Glutamatergic neuron (in vitro differentiated cells): Measurements from ENCODE around the gene GSS. TPM values are rescaled to one million over a fixed set of nuclear protein-coding genes. Genes with fewer than 3 reads are reported as not detected.
"Not testable (repeated sequence)": the region's sequence is repeated elsewhere in the genome, so short reads cannot be mapped to it uniquely, and the experiment has no call there.

Experiments used
- DNase-seq: peaks from one replicate; pipeline ENCODE4 v3.0.0; 2022
- H3K27ac Mint-ChIP-seq: one replicate; pipeline ENCODE4 v1.8.0; 2020; ENCODE audit warnings: mild to moderate bottlenecking, mixed read lengths, inconsistent platforms; ENCODE audit not compliant: unreplicated experiment
- H3K27me3 Mint-ChIP-seq: one replicate; pipeline ENCODE4 v1.8.0; 2020; ENCODE audit warnings: mild to moderate bottlenecking, moderate library complexity, mixed read lengths, inconsistent platforms; ENCODE audit not compliant: unreplicated experiment
- H3K36me3 Mint-ChIP-seq: one replicate; pipeline ENCODE4 v1.8.0; 2020; ENCODE audit warnings: mild to moderate bottlenecking, mixed read lengths, inconsistent platforms; ENCODE audit not compliant: unreplicated experiment
- H3K4me1 Mint-ChIP-seq: one replicate; pipeline ENCODE4 v1.8.0; 2020; ENCODE audit warnings: mild to moderate bottlenecking, low read depth, mixed read lengths, inconsistent platforms; ENCODE audit not compliant: unreplicated experiment
- H3K4me3 Mint-ChIP-seq: one replicate; pipeline ENCODE4 v1.8.0; 2020; ENCODE audit warnings: mild to moderate bottlenecking, mixed read lengths, inconsistent platforms; ENCODE audit not compliant: unreplicated experiment
- H3K9me3 Mint-ChIP-seq: one replicate; pipeline ENCODE4 v1.8.0; 2020; ENCODE audit warnings: mild to moderate bottlenecking, moderate library complexity, mixed read lengths, inconsistent platforms; ENCODE audit not compliant: unreplicated experiment
- CTCF ChIP-seq: fragments of 200-600 bp; sonication (generic); IDR thresholded peaks from one replicate; pipeline ENCODE4 v1.5.0; 2021; ENCODE audit not compliant: partially characterized antibody, unreplicated experiment
- total RNA-seq: library from RNA; stranded (reverse); fragmentation: NEBNext Ultra II Directional; extraction: Animal tissue kit (Norgen Biotek cat#: 25700); gene quantifications from one replicate; pipeline ENCODE4 v1.2.1, GENCODE V29; 2021; ENCODE audit not compliant: unreplicated experiment

GSS gene
- total RNA-seq, 1 donor from 2014 or later, result 28.2 TPM

- H3K4me1 Mint-ChIP-seq, result no peaks in the 10 kb centered on the region
- no peak overlapping the region for H3K27ac Mint-ChIP-seq
- peaks cover 2% of the 10 kb centered on the region for H3K36me3 Mint-ChIP-seq
- H3K27me3 Mint-ChIP-seq, result no peaks in the 10 kb centered on the region
- H3K4me3 Mint-ChIP-seq, result no peak overlapping the region
- no peak for DNase-seq
- no peaks in the 10 kb centered on the region for H3K9me3 Mint-ChIP-seq
- no peak for TF ChIP-seq CTCF
Measured at GRCh38 chr20:34915131-34915530, 40.5 kb downstream of the GSS start.

- Mint-ChIP-seq H3K27ac (no peak overlapping the region), H3K27me3 (no peaks in the 10 kb centered on the region), H3K4me1 (peaks cover 4% of the 10 kb centered on the region), H3K4me3 (no peak overlapping the region), H3K9me3 (no peaks in the 10 kb centered on the region), H3K36me3 (no peaks in the 10 kb centered on the region)
- no peak for DNase-seq
- TF ChIP-seq CTCF, result no peak
Measured at GRCh38 chr20:34907616-34908469, 47.8 kb downstream of the GSS start.

GRCh38 chr20:34904202-34904621, 51.4 kb downstream of the GSS start:
- Mint-ChIP-seq H3K36me3 (no peaks in the 10 kb centered on the region), H3K4me3 (no peak overlapping the region), H3K4me1 (peaks cover 4% of the 10 kb centered on the region), H3K27ac (no peak overlapping the region), H3K27me3 (no peaks in the 10 kb centered on the region), H3K9me3 (peaks cover 2% of the 10 kb centered on the region)
- no peak for DNase-seq
- TF ChIP-seq CTCF, result no peak

GRCh38 chr20:34898731-34899130, 56.9 kb downstream of the GSS start:
- not testable (repeated sequence) for DNase-seq, H3K27me3 Mint-ChIP-seq, H3K36me3 Mint-ChIP-seq, H3K4me1 Mint-ChIP-seq, H3K9me3 Mint-ChIP-seq, H3K27ac Mint-ChIP-seq, H3K4me3 Mint-ChIP-seq

- H3K27ac Mint-ChIP-seq, H3K27me3 Mint-ChIP-seq, H3K9me3 Mint-ChIP-seq, H3K4me3 Mint-ChIP-seq, H3K36me3 Mint-ChIP-seq, DNase-seq, H3K4me1 Mint-ChIP-seq: not testable (repeated sequence)
Measured at GRCh38 chr20:34898129-34898528, 57.5 kb downstream of the GSS start.

- Mint-ChIP-seq H3K36me3 (peaks cover 7% of the 10 kb centered on the region), H3K4me3 (no peak overlapping the region), H3K27me3 (no peaks in the 10 kb centered on the region), H3K27ac (no peak overlapping the region), H3K4me1 (no peaks in the 10 kb centered on the region), H3K9me3 (peaks cover 2% of the 10 kb centered on the region)
- DNase-seq, result no peak
- no peak for TF ChIP-seq CTCF
Measured at GRCh38 chr20:34896086-34896621, 59.5 kb downstream of the GSS start.
